Non-pigmented ciliary epithelial cell (primary cell): ENCODE results near the gene CUEDC2.
"Not testable (repeated sequence)": the region's sequence is repeated elsewhere in the genome, so short reads cannot be mapped to it uniquely, and the experiment has no call there.

Experiments used
- DNase-seq: peaks from one replicate; pipeline ENCODE4 v3.0.0-alpha.2; 2010; ENCODE audit warnings: low read depth

Gene CUEDC2

DNA sequence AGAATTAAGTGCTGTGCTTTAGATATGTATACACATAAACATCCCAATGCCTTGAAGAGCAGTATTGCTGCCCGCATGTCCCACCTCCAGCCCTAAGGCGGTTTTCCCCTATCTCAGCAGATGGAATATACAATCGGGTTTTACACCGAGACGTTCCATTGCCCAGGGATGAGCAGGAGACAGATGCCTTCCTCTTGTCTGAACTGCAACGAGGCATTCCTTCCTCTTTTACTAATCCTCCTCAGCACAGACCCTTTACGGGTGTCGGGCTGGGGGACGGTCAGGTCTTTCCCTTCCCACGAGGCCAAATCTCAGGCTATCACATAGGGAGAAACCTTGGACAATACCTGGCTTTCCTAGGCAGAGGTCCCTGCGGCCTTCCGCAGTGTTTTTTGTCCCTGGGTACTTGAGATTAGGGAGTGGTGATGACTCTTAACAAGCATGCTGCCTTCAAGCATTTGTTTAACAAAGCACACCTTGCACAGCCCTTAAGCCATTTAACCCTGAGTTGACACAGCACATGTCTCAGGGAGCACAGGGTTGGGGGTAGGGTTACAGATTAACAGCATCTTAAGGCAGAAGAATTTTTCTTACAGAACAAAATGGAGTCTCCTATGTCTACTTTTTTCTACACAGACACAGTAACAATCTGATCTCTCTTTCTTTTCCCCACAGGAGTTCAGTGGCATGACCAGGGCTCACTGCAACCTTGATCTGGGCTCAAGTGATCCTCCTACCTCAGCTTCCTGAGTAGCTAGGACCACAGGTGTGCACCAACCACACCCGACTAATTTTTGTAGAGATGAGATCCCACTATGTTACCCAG is 22.5 kb upstream of the CUEDC2 start:
- not testable (repeated sequence) for DNase-seq

DNA sequence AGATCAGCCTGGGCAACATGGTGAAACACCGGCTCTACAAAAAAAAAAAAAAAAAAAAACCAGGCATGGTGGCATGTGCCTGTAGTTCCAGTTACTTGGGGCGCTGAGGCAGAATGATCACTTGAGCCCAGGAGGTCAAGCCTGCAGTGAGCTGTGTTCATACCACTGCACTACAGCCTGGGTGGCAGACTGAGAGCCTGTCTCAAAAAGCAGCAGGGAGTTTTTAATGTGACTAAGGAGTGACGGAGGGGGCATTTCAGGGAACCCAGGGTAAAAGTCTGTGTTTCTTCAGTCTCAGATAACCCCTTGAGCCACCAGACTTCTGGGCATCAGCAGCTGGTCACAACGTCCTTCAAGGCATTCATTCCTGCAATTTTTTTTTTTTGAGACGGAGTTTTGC is 21.1 kb upstream of the CUEDC2 start:
- no peak for DNase-seq

DNA sequence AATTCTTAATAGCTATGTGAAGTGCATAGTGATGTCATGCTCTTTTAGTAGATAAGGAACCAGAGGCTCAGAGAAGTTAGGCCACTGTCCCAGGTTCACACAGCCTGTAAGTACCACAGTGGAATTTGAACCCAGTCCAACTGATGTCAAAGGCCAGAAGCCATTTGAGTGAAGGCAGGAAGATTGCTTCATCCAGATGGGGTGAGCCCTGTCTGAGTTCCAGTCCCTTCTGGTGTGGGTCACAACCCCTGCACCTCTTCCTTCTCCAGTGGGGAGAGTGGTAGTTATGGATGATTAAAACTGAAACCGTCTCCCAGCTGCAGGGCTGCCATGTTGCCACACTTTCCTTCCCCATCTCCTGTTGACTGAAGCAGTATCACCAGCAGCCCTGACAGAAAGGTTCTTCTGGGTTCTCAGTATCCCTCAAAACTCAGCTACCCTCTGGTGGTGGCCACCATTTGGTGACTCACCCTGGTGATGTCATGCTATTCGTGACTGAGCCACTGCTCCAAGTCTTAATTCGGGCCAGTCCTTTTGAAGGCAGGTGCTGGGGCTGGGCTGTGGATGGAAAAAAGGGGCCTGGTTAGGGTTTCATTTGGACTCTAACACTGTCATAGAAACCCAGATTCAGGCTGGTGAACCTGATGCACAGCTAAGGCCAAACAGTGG is 20.4 kb upstream of the CUEDC2 start:
- peak; percentile 35 for DNase-seq

DNA sequence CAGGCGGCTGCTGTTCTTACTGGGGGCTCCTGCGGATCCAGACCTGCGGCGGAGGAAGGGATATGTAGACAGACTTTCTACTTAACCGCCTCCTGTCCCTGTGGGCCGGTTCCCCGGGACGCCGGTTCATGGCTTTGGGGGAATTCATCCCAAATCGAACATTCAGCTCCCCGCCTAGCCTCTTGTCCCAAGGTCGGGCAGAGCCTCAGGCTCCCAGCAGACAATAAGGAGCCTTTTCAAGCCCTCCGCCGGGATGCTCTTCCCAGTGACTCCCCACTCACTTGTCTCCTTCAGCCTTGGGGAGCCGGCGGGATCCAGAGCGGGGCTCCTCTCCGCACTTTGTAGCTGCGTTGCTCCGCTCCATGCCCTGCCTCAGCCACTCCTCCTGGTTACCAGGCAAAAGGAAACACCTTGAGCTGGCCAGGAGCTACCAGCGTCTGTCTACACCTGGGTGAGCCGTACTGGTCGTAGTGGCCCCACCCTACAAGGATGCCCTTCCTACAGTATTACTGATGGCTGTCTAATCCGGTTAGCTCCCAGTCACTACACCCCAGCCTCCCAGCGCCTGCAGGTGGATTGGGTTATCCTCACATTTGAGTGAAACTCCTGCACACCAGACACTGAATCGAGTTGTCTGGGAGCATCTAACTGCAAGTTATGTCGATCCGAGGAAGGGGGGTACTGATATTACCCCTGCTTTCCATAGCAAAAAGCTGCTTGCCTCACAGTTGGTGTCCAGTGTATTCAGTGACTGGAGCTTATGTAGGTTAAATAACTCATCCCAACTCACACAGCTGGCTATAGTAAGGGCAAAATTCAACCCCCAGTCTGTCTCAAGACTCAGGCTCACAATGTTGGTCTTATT is 19.0 kb upstream of the CUEDC2 start, which contains the start of gene C10orf95:
C10orf95 (minus strand) TSS at position 439 of the 865 bp plus-strand sequence. CDS start 450 bp downstream, outside the sequence.
- no peak for DNase-seq

DNA sequence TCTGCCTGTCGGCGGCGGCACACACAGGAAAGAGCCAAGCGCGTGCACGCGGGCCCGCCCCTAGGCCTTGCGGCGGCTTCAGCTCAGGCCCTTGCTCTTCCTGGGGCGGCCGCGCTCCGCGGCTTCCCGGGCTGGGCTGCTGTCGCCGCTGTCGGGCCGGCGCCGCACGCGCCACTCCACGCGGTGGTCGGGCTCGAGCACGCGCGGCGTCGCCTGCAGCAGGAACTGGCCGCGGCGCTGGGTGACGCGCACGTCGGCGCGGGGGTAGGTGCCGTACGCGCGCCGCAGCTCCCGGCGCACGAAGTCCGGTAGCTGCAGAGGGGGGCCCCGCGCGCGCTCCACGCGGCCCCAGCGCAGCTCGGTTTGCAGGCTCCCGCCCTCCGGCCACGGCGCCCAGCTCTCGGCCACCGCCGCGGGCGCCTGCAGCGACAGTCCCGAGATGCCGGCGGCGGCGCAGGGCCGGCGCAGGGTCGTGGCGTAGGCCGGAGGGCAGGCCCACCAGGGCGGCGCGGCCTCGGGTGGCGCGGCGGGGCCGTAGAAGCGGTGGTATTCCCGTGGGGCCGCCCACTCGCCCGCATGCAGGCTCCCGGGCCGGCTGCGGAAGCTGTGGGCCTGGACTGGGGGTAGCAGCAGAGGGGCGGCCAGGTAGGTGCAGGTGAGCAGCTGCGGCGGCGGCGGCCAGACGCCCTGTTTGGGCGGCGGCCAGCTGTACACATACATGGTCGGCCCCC is 18.2 kb upstream of the CUEDC2 start:
- DNase-seq: no peak

DNA sequence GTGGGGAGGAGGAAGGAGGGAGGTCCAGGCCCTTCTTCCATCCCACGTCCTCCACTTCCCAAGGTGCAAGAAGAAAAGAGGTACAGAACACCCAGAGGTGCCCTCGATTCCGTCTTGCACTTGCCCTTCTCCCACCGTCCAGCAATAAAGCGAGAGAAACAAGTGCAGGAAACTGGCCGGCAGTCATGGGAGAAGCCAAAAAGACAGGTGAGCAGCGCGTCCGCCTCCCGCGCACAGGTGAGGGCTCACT is 17.7 kb upstream of the CUEDC2 start:
- no peak for DNase-seq

DNA sequence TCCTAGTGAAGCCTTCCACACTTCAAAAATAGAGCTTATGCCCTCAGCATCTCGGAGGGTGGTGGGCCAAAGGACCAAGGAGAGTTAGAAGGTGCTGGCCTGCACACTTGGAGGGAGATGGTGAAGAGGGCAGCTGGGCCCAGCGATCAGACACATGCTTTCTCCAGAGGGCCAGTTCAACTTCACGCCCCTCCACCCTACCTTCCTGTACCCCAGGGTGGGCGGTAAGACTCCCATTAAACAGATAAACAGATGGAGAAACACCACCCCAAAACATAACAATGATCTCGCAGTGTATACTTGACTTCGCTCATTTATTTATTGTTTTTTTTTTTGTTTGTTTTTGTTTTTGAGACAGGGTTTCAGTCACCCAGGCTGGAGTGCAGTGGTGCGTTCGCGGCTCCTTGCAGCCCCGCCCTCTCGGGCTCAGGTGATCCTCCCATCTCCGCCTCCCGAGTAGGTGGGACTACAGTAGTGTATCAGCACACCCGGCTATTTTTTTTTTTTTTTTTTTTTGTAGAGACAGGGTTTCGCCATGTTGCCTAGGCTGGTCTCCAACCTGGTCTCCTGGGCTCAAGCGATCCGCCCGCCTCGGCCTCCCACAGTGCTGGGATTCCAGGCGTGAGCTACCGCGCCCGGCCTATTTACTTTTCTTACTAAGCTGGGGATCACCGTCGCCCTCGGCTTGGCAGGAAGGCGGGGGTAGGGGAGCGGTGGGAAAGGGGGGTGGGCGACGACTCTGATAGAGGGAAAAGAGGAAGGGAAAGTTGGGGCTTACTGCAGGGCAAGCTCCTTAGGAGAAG is 17.1 kb upstream of the CUEDC2 start:
- DNase-seq: no peak

DNA sequence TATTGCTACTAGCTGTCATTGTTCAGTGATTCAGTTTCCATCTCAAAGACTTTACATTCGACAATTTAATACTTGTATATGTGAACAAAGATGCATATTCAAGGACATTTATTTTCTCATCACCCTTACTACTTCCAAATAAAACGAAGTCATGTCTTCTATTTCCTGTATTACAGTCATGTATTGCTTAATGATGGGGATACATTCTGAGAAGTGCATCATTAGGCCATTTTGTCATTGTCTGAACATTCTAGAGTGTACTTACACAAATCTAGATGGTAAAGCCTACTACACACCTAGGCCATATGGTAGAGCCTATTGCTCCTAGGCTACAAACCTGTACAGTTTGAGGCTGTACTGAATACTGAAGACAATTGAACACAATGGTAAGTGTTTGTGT is 12.5 kb upstream of the CUEDC2 start:
- no peak for DNase-seq

DNA sequence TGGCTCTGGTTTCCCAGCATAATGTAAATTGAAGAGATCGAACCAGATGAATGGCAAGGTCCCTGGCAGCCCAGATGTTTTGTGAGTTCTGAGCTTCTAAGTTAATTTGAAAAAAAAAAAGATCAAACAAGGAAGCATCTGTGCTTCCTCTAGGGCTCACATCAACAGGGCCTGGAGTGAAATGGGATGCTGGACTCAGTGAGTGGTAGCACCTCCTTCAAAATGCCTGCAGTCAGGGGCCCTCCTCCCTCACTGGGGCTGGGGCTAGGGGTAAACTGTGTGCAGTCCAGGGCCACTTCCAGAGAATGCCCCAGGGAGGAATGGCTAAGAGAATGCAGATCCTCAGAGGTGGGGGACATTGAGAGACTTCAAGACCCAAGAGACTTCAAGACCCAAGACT is 6.0 kb upstream of the CUEDC2 start:
- DNase-seq: no peak

DNA sequence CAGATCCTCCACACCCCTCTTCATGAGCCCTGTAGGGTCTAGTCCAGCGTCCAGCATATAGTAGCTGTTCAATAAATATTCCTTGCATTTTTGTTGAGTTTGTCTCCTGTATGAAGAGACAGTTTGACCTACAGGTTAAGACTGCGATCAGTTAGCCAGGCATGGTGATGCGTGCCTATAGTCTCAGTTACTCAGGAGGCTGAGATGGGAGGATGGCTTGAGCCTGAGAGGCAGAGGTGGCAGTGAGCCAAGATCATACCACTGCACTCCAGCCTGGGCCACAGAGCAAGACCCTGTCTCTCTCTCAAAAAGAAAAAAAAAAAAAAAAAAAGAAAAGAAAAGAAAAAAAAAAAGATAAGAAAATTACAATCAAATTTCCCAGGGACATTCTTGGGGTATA is 5.1 kb upstream of the CUEDC2 start:
- DNase-seq: no peak

DNA sequence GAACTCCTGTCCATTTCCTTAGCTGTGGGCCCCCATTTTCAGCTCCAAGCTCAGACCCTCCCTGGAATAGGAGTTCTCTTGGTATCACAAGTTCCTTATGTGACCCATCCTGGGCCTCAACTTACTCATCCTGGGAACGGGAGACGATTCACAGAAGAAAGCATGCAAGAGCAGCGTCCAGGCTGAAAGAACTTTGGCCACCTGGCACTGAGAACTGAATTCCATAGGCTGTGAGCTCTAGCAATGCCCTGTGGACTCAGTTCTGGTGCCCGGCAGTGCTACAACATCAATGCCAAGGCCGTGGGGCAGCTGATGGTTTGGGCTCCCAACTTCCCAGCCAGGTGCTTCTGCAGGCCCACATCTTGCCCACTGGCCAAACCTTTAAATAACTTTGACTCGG is 3.9 kb upstream of the CUEDC2 start:
- no peak for DNase-seq

DNA sequence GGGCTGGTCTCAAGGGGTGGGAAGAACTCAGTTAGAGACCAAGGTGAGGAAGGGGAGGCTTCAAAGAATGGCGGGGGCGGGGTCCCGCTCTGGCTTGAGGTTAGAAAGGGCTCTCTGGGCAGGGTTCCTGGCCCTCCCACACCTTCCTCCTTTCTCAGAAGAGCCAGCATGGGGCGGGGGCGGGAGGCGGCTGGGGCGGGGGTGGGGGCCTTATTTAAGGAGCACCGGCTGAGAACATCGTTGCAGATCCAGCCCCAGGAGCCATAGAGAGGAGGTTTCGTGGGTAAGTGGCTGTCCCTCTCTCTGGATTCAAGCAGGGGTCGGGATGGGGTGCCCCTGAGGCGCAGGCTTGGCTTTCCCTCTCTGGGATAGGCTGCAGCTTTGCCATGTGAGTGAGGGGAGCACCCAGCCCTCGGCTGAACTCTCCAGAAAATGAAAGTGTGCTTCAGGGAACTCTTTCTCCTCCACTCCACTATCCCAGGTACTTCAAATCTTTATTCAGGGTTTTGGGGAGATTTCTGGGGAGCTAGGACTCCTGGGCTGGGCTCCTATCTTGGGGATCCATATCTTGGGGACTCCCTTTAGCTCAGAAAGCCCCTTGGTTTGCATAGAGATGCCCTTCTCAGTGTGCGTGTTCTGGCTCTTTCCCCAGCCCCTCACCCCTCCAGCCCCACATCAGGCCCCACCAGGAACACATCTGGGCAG is 3.3 kb upstream of the CUEDC2 start:
- DNase-seq: no peak

DNA sequence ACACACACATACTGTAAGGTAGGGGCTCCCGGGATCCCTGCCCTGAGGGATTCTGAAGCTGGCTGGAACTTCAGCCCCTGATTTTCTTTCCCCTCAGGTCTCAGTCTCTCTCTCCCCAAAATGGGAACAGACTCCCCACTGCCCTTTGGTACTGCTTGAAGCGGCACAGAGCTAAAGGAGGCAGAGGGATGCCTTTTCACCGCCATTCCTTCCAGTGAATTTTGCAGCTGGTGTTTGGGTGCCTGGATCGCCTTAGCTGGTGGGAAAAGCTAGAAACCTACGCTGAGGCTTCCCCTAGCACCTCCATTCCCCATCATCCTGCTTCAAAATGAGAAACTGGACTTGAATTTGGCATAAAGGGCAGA is 2.7 kb upstream of the CUEDC2 start:
- DNase-seq: no peak

DNA sequence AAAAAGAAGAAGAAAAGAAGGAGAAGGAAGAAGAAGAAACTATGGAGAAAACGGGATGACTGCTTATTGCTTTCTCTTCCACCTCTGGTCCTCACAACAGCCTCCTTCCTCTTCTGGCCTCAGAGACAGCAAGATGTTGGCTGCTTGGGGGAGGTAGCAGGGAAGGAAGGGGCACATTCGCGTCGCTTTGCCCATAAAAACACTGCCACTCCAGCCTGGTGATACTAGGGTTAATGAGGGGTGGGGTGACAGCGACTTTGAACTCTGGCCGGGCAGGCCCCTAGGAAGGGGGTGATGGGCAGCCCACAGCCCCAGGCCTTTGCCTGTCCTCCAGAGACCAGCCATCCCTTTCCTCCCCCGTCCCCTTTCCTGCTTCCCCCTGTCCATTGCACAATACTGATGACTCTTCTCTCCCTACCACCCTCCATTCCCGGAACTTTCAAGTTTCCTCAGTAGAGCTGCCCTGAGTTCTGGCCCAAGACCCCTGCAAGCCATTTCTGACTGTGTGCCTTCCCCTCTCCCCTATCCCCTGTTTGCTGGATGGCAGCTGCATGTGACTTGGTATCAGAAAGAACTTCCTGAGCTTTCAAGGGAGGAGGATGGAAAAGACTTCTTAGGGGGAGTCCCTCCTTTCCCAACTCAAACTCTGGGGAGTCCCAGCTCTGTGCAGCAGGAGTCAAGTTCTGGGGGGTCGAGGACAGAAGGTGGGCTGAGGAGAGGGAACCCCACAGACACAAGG is 2.2 kb upstream of the CUEDC2 start:
- DNase-seq: no peak

DNA sequence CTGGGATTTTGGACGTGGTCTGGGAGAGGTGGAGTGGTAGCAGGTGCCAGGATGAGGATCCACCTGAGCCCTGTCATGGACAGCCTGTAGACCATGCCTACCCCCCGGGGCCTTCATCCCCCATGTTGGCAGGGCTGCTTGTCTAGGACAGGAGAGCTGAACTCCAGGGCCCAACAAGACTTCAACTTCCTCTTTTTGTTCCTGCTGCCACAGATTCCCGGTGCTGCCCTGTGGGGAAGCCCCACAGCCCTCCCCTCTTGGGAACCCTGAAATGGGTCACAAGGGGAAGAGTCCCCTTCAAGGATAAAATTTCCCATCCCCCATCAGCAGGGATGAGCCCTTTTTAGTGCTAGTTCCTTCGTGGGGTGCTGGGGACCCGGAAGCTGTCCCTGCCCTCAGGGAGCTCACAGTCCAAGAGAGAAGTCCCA is 1.3 kb upstream of the CUEDC2 start:
- DNase-seq: no peak

DNA sequence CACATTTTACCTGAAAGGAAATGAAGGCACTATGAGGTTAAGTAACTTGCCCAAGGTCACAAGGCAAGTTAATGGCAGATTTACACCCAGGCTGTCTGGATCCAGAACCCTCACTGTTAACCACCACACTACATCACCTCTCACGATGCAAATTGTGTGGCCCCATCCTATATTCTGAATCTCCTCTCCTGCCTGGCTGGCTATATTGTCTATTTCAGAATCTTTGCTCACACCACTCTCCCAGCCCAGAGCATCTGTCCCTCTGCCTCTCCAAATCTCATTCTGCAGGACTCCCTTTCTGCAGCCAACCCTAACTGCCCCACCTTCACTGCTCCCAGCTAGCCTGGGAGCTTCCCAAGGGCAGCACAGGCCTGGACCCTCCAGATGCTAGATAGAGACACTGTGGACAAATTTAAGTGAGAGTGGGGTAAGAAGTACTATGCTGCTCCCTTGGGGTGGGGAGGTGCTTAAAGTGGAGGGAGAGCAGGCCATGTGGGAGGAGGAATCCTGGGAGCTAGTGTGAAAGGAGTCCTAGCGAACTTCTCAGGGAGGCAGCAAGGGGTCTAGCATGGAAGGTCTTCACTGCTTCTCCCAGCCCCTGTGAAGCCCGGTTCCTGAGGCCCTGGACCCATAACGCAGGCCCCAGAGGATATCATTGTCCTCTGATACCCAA is 786 bp downstream of the CUEDC2 start:
- no peak for DNase-seq

DNA sequence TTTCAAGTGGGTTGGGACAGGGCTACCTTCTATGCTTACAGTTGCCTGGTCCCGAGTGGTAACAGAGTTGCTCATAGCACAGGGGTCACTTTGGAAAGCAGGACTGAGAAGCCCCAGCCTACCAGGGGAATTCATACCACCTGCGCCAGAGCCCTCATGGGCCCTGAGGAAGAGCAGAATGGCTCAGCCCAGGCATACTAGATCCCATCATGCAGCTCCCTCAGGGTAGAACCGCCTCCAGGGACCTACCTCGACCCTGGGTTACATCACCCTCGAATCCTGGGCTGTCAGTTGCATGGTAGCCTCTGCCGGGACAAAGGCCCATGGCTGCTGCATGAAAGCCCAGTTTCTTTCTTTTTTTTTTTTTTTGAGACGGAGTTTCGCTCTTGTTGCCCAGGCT is 2.9 kb downstream of the CUEDC2 start:
- no peak for DNase-seq

DNA sequence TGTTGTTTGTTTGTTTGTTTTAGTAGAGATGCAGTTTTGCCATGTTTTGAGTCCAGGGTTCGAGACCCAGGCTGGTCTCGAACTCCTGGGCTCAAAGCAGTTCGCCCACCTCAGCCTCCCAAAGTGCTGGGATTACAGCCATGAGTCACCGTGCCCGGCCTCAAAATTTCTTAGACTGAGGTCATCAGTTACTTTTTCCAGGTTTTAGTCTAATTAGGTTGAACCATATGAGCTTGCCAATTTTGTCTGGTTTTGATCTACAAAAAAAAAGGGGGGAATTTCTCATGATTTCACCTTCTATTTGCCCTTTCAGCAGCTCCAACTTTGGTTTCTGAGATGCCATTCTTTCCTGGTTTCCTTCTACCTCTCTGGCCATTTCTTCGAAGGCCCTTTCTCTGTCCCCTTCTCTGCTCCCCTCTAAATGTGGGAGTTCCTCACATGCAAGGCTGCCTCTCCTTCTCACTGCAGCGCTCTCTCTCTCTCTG is 5.5 kb downstream of the CUEDC2 start:
- DNase-seq: no peak

DNA sequence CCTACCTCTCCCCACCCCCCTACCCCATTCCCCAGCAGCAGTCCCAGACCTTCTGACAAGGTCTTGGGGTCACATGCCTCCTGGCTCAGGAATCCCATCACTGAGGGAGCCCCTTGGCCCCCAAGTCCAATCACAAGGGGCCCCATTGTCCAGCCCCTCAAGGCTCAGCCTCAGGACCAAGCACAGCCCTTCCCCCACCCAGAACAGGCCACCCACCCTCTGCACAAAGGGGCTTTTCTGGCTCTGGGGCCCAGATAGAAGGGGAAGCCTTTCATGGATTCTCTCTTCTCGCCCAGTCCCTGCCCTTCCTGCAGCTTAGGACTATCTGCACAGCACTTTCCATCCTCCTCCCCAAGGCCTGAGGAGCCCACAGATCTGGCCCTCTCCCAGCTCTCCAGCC is 6.9 kb downstream of the CUEDC2 start:
- no peak for DNase-seq
